ENCODE data around the gene UFM1. TPM values are rescaled to one million over a fixed set of nuclear protein-coding genes. Genes with fewer than 3 reads are reported as not detected.
A peak's percentile ranks its signal among the peaks of the same experiment; 100 is the strongest.

Gene UFM1
- total and polyA plus RNA-seq, 2 of the 13 experiments (the other 11 are each of a cell fraction or from before 2014, with no cell fraction given), result 42.6 to 47.0 TPM

GRCh38 chr13:38349390-38350113, at the start of gene UFM1 (continued):
- no peak for TF ChIP-seq ZBTB40 (IDR thresholded peaks at IDR 0.05)
- 0 out of 2 replicates have a peak, but pooled peaks have one; percentile 45 for TF ChIP-seq ZBTB40 (CRISPR knock-in tag; IDR thresholded peaks at IDR 0.05)
- TF ChIP-seq PAXIP1 (CRISPR knock-in tag; conservative IDR thresholded peaks at IDR 0.05), result no peak
- no peak for TF ChIP-seq ZNF589 (CRISPR knock-in tag; conservative IDR thresholded peaks at IDR 0.05)
- TF ChIP-seq STAT5B (CRISPR knock-in tag; IDR thresholded peaks at IDR 0.05), result no peak
- TF ChIP-seq ZNF629 (CRISPR knock-in tag; conservative IDR thresholded peaks at IDR 0.05), result no peak
- peak; percentile 73 for TF ChIP-seq DMAP1 (CRISPR knock-in tag; IDR thresholded peaks at IDR 0.05)
- TF ChIP-seq EZH2 (conservative IDR thresholded peaks at IDR 0.05; ENCODE audit: low read depth, low read length), result no peak

Data from HepG2 (cell line).